ENCODE measurements around the gene SERPINE2. TPM values are rescaled to one million over a fixed set of nuclear protein-coding genes. Genes with fewer than 3 reads are reported as not detected.

SERPINE2 gene
- total RNA-seq, 1 donor from 2014 or later = 5.6 TPM

DNA sequence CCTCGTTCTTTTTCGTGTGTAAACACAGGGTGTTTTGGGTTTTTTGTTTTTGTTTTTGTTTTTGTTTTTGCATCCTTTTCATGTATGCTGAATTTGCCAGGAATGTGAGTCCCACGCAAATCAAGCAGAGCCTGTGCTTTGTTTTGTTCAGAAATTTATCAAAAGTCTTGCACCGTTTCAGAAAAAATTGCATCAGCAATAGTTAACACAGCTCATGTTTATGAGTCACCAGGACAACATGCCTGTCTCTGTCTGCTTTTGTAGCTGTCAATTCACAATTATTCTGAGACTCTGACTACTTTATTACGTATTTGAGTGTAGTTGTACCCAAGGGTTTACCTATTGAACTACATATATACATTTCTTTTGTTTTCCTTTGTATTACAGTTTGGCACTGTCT is 43.5 kb downstream of the SERPINE2 start:
- H3K4me3 ChIP-seq = no peak overlapping the region
- no peaks in the 10 kb centered on the region for H3K4me1 ChIP-seq
- TF ChIP-seq, protein P1, sequence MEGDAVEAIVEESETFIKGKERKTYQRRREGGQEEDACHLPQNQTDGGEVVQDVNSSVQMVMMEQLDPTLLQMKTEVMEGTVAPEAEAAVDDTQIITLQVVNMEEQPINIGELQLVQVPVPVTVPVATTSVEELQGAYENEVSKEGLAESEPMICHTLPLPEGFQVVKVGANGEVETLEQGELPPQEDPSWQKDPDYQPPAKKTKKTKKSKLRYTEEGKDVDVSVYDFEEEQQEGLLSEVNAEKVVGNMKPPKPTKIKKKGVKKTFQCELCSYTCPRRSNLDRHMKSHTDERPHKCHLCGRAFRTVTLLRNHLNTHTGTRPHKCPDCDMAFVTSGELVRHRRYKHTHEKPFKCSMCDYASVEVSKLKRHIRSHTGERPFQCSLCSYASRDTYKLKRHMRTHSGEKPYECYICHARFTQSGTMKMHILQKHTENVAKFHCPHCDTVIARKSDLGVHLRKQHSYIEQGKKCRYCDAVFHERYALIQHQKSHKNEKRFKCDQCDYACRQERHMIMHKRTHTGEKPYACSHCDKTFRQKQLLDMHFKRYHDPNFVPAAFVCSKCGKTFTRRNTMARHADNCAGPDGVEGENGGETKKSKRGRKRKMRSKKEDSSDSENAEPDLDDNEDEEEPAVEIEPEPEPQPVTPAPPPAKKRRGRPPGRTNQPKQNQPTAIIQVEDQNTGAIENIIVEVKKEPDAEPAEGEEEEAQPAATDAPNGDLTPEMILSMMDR (IDR thresholded peaks at IDR 0.05) = no peak
- ATAC-seq (no peak), DNase-seq (no peak)
- no peak overlapping the region for H3K27ac ChIP-seq
- no peaks in the 10 kb centered on the region for H3K36me3 ChIP-seq
- no peaks in the 10 kb centered on the region for H3K9me3 ChIP-seq
- no peaks in the 10 kb centered on the region for H3K27me3 ChIP-seq (ENCODE audit: low read depth)
- intact Hi-C loops (cut with DNase I) = loop anchor here (5.0 kb wide), 1 partner anchor 287 kb away; no protein-coding TSS in a partner anchor

DNA sequence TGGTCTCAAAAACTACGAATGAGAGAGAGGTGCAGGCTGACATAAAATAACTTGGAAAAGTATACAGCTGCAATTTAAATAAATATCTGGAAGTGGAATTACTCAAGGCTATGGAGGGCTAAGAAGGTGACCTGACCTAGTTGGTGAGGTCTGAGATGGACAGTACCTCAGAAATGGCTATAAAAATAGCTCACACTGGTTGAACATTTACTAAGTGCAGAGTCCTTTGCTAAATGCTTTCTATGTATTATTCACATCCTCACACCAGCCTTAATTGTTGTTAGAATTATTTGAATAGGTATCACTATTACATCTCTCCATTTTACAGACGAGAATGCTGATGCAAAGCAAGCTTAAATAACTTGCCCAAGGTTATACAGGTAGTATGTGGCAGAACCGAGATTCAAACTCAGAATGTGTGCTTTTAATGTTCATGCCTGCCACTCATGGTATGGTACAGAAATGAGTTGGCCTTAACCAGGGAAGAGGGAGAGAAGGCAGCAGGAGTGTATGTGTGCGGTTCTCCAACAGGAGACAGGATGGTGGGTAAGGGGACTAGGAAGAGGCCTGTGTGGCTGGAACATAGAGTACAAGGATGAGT is 44.4 kb downstream of the SERPINE2 start:
- ATAC-seq = no peak
- H3K4me3 ChIP-seq = no peak overlapping the region
- no peaks in the 10 kb centered on the region for H3K36me3 ChIP-seq
- TF ChIP-seq, protein P1 (IDR thresholded peaks at IDR 0.05) = no peak
- H3K27me3 ChIP-seq (ENCODE audit: low read depth) = no peaks in the 10 kb centered on the region
- no peaks in the 10 kb centered on the region for H3K4me1 ChIP-seq
- no peaks in the 10 kb centered on the region for H3K9me3 ChIP-seq
- intact Hi-C loops (cut with DNase I) = loop anchor here (5.0 kb wide), 1 partner anchor 288 kb away; no protein-coding TSS in a partner anchor
- H3K27ac ChIP-seq = no peak overlapping the region
- DNase-seq = no peak

DNA sequence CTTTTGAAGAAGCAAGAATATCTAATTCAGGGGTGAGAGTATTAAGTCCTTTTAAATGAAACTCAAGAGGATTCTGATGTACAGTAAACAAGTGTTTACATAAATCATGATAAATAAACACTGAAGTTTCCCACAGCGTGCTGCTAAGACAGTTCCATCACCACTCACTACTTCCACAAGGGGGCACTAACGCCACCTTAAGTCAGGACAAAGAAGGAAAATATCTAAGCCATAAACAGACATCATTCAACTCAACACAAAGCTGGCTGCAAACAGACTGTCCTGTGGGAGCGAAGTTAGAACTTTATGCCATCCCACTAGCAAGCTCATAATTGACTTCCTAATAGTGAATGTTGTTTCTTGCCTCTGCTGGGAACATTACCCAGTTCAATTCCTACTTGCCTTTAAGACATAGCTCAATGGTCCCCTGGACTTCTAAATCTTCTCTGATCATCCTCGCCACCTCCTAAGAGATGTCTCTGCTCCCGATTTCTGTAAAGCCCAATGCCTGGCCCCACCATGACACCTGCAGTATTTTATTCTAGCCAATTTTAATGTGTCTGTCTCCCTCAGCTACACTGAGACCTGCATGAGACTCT is 45.4 kb downstream of the SERPINE2 start:
- TF ChIP-seq, protein P1 (IDR thresholded peaks at IDR 0.05) = peak; percentile 79
- Histone ChIP-seq H3K27ac (no peak overlapping the region), H3K4me3 (no peak overlapping the region), H3K4me1 (no peaks in the 10 kb centered on the region), H3K36me3 (no peaks in the 10 kb centered on the region), H3K27me3 (ENCODE audit: low read depth) (no peaks in the 10 kb centered on the region), H3K9me3 (no peaks in the 10 kb centered on the region)
- DNase-seq (no peak), ATAC-seq (peak; percentile 65 to 69)
- intact Hi-C loops (cut with DNase I) = no loop called here

DNA sequence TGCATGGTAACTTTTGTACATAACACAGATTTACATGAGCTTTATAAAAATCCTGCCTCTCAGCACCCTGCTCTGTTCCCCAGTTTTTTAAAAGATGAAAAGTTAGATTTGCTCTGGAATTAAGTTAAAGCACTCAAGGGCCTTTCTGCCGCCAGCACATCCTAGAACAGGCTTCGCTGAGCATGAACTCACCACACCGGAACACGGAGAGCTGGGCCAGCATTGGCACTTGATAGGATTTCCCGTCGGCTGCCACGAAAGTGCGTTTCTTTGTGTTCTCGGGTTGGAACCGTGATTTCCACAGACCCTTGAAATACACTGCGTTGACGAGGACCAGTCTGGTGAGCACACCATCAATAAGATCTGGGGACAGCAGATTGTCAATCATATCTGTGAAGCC is 47.5 kb downstream of the SERPINE2 start:
- Histone ChIP-seq H3K9me3 (no peaks in the 10 kb centered on the region), H3K36me3 (no peaks in the 10 kb centered on the region), H3K4me1 (no peaks in the 10 kb centered on the region), H3K27ac (no peak overlapping the region), H3K27me3 (ENCODE audit: low read depth) (no peaks in the 10 kb centered on the region), H3K4me3 (no peak overlapping the region)
- ATAC-seq = no peak
- DNase-seq = no peak
- intact Hi-C loops (cut with DNase I) = no loop called here
- TF ChIP-seq, protein P1 (IDR thresholded peaks at IDR 0.05) = no peak

DNA sequence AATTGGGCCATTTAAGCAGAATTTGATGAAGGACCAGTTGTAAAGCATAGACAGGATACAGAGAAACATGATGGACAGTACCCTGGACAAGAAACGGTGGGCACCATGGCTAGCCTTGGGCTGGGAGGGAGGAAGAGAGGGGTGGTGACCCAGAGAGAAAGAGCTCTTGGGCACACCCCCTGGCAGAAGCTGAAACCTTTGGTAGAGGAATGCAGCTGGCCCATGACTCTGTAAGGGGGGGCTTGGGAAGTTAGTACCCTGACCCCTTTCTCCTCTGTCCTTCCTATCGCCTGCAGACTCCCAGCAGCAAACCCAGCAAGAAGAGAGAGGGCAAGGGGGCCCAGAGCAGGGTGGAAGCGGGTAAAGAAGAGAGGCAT is 49.2 kb downstream of the SERPINE2 start:
- DNase-seq (no peak), ATAC-seq (peak in 1 of 2 donors; percentile 40)
- Histone ChIP-seq H3K36me3 (no peaks in the 10 kb centered on the region), H3K27me3 (ENCODE audit: low read depth) (no peaks in the 10 kb centered on the region), H3K27ac (no peak overlapping the region), H3K9me3 (no peaks in the 10 kb centered on the region), H3K4me3 (no peak overlapping the region), H3K4me1 (no peaks in the 10 kb centered on the region)
- intact Hi-C loops (cut with DNase I) = no loop called here
- TF ChIP-seq, protein P1 (IDR thresholded peaks at IDR 0.05) = no peak
